Caco-2 (cell line): ENCODE data around the gene RNPS1. TPM values are rescaled to one million over a fixed set of nuclear protein-coding genes. Genes with fewer than 3 reads are reported as not detected.

Experiments
- BruUV-seq: library from RNA; stranded (reverse); fragments of 400-500 nt; replicated peaks from 2 replicates; lab custom pipeline; 2021; lab: Mats Ljungman, UMichigan
- CTCF ChIA-PET: fragments of 300-600 bp; sonication (Branson Sonifier 250); formaldehyde crosslinking; loops from one replicate; lab custom pipeline; 2022; ENCODE audit warnings: antibody characterized with exemption; lab: Charles Lee
- POLR2A ChIA-PET: fragments of 300-600 bp; sonication (Branson Sonifier 250); formaldehyde crosslinking; loops from one replicate; lab custom pipeline; 2022; ENCODE audit warnings: antibody characterized with exemption; lab: Charles Lee
- DNase-seq, 2 experiments: peaks; one replicate each; pipeline versions ENCODE4 v3.0.0 to v3.0.0-alpha.2; 2020 to 2022
- H3K27me3 ChIP-seq: replicated peaks from 2 replicates; pipeline ENCODE4 v1.6.0; 2011; ENCODE audit warnings: low read length; ENCODE audit not compliant: control insufficient read depth, insufficient read depth
- H3K36me3 ChIP-seq: 2 replicates; pipeline ENCODE4 v1.5.1; 2011; ENCODE audit warnings: low read length; ENCODE audit not compliant: control insufficient read depth, insufficient read depth
- H3K4me1 ChIP-seq: fragments of 250-450 bp; sonication (Bioruptor Pico); 2 replicates; pipeline ENCODE4 v1.5.1; 2020; ENCODE audit warnings: mild to moderate bottlenecking
- H3K4me3 ChIP-seq: 2 replicates; pipeline ENCODE4 v1.5.1; 2011; ENCODE audit warnings: low read depth, mild to moderate bottlenecking, control low read depth, low read length
- H3K9me3 ChIP-seq: fragments of 250-450 bp; sonication (Bioruptor Pico); 2 replicates; pipeline ENCODE4 v1.5.1; 2020; ENCODE audit warnings: mild to moderate bottlenecking, moderate library complexity
- H3K27ac Mint-ChIP-seq: one replicate; pipeline ENCODE4 v1.8.0; 2022; ENCODE audit warnings: mixed read lengths; ENCODE audit not compliant: unreplicated experiment
- H3K27me3 Mint-ChIP-seq: one replicate; pipeline ENCODE4 v1.8.0; 2022; ENCODE audit warnings: mixed read lengths; ENCODE audit not compliant: insufficient read depth, unreplicated experiment
- H3K36me3 Mint-ChIP-seq: one replicate; pipeline ENCODE4 v1.8.0; 2022; ENCODE audit warnings: mild to moderate bottlenecking, mixed read lengths; ENCODE audit not compliant: insufficient read depth, unreplicated experiment
- H3K4me1 Mint-ChIP-seq: one replicate; pipeline ENCODE4 v1.8.0; 2022; ENCODE audit warnings: low read depth, mixed read lengths; ENCODE audit not compliant: unreplicated experiment
- H3K4me3 Mint-ChIP-seq: one replicate; pipeline ENCODE4 v1.8.0; 2022; ENCODE audit warnings: mild to moderate bottlenecking, moderate library complexity, mixed read lengths; ENCODE audit not compliant: unreplicated experiment
- H3K9me3 Mint-ChIP-seq: one replicate; pipeline ENCODE4 v1.8.0; 2022; ENCODE audit warnings: mixed read lengths; ENCODE audit not compliant: unreplicated experiment
- intact Hi-C: fragments of 100-400 bp; cut with micrococcal nuclease; formaldehyde crosslinking; loops from one replicate; pipeline ENCODE4 v1.10.0; 2022; ENCODE audit not compliant: unreplicated experiment
- total RNA-seq: library from RNA; stranded (reverse); gene quantifications from 2 replicates; pipeline ENCODE4 v1.2.3, GENCODE V29; 2022
- TF ChIP-seq, protein P1 (sequence below), 2 experiments: fragments of 200-600 bp in 1 of 2; IDR thresholded peaks; 1 replicate in 1 of 2; 2 replicates in 1 of 2; pipeline versions ENCODE4 v1.5.1 to v1.8.0; 2011 to 2022; ENCODE audit warnings: antibody characterized with exemption in 1 of 2, control low read depth in 1 of 2, inconsistent platforms in 1 of 2, low read depth in 1 of 2, low read length in 1 of 2, mild to moderate bottlenecking in 1 of 2, moderate library complexity in 1 of 2; ENCODE audit not compliant: insufficient read depth in 1 of 2, severe bottlenecking in 1 of 2, unreplicated experiment in 1 of 2

Gene RNPS1
- total RNA-seq, 1 experiment from 2014 or later, result 210 TPM

DNA sequence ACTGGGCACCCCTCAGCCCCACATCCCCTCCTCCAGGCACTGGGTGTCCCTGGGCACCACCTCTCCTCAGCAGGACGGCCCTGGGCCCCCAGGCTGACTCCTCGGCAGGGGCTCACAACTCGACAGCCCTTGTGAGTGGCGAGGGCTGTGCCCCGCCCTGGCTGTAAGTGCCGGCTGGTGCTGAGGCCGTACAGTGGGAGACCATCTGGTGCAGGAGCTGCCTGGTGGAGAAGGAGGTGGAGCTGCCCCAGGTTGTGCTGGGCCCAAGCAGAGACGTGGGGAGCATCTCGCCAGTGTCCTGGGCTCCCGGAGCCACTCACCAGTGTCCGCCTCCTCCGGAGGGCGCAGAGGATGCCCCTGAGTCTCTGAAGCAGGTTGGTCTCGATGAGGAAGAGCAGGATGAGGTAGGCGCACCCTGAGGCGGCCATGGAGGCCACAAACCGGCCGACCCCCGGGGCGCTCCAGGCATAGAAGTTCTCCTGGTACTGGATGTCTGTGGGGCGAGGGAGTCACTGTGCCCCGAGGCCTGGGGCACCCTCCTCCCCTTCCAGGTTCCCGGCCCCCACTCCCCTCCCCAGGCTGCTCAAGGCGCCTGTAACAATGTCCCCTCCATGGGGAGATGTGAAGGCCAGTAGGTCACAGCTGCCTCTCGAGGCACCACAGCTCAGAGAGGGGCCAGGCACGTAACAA lies 15.1 kb upstream of the RNPS1 start:
- Histone ChIP-seq H3K4me1 (no peaks in the 10 kb centered on the region), H3K36me3 (no peaks in the 10 kb centered on the region), H3K9me3 (no peaks in the 10 kb centered on the region), H3K27me3 (no peaks in the 10 kb centered on the region), H3K4me3 (no peak overlapping the region)
- no peaks in the 10 kb centered on the region for H3K9me3 Mint-ChIP-seq
- H3K4me3 Mint-ChIP-seq, result no peak overlapping the region
- H3K27me3 Mint-ChIP-seq, result peaks cover 3% of the 10 kb centered on the region
- H3K27ac Mint-ChIP-seq, result peak overlapping the region; percentile 47
- no TSS peak for BruUV-seq
- no peaks in the 10 kb centered on the region for H3K4me1 Mint-ChIP-seq
- ChIA-PET CTCF (interaction anchor here (0.5 kb wide), 1 partner anchor 32 kb away, joined by 4 read pairs; no protein-coding TSS in a partner anchor), POLR2A (no interaction called here)
- intact Hi-C loops, result no loop called here
- H3K36me3 Mint-ChIP-seq, result peaks cover 6% of the 10 kb centered on the region
- TF ChIP-seq, protein P1, sequence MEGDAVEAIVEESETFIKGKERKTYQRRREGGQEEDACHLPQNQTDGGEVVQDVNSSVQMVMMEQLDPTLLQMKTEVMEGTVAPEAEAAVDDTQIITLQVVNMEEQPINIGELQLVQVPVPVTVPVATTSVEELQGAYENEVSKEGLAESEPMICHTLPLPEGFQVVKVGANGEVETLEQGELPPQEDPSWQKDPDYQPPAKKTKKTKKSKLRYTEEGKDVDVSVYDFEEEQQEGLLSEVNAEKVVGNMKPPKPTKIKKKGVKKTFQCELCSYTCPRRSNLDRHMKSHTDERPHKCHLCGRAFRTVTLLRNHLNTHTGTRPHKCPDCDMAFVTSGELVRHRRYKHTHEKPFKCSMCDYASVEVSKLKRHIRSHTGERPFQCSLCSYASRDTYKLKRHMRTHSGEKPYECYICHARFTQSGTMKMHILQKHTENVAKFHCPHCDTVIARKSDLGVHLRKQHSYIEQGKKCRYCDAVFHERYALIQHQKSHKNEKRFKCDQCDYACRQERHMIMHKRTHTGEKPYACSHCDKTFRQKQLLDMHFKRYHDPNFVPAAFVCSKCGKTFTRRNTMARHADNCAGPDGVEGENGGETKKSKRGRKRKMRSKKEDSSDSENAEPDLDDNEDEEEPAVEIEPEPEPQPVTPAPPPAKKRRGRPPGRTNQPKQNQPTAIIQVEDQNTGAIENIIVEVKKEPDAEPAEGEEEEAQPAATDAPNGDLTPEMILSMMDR (IDR thresholded peaks at IDR 0.05; ENCODE audit: insufficient read depth in 1 of 2, low read depth in 1 of 2, low read length in 1 of 2, severe bottlenecking in 1 of 2, unreplicated experiment in 1 of 2), result no peak
- DNase-seq, result no peak

DNA sequence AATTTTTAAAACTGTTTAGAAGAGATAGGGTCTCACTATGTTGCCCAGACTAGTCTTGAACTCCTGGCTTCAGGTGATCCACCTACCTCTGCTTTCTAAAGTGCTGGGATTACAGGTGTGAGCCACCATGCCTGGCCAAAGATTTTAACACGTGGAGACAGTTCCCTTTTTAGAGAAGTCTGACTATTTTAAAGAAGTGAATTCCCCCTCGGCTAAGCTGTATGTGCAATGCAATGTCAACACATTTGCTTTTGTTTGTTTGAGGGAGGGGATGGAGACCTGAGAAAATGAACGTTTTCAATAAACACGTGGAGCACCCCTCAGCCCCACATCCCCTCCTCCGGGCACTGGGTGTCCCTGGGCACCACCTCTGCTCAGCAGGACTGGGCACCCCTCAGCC lies 14.3 kb upstream of the RNPS1 start:
- intact Hi-C loops, result no loop called here
- BruUV-seq, result no TSS peak
- no peaks in the 10 kb centered on the region for H3K4me1 Mint-ChIP-seq
- no peak overlapping the region for H3K4me3 Mint-ChIP-seq
- Histone ChIP-seq H3K4me3 (no peak overlapping the region), H3K27me3 (no peaks in the 10 kb centered on the region), H3K9me3 (no peaks in the 10 kb centered on the region), H3K36me3 (no peaks in the 10 kb centered on the region), H3K4me1 (no peaks in the 10 kb centered on the region)
- no peak overlapping the region for H3K27ac Mint-ChIP-seq
- peaks cover 6% of the 10 kb centered on the region for H3K36me3 Mint-ChIP-seq
- H3K9me3 Mint-ChIP-seq, result no peaks in the 10 kb centered on the region
- no peak for DNase-seq
- peaks cover 3% of the 10 kb centered on the region for H3K27me3 Mint-ChIP-seq
- ChIA-PET CTCF (no interaction called here), POLR2A (no interaction called here)
- TF ChIP-seq, protein P1 (IDR thresholded peaks at IDR 0.05; ENCODE audit: insufficient read depth in 1 of 2, low read depth in 1 of 2, low read length in 1 of 2, severe bottlenecking in 1 of 2, unreplicated experiment in 1 of 2), result no peak

DNA sequence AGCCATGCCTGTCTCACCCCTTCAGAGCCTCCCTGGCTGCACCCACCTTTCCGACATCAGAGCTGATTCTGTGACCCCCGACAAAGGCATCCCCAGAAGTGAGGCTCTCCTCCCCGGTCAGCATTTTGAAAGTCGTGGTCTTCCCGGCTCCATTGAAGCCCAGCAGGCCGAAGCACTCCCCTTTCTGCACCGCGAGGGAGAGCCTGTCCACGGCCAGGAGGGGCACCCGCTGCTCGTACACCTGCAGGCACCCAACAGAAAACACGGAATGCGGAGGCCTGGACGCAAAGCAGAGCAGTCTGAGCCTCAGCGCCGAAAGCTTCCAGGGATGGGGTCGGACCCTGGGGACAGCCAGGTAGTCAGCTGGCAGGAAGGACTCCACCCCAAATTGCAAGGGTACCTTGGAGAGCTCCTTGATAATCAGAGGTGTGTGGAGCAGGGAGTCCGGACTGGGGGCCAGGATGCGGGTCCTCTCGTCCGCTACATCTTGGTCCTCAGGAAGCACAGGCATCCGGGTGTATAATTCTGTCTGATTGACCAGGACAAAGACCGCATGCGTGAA lies 13.1 kb upstream of the RNPS1 start:
- H3K4me3 Mint-ChIP-seq, result no peak overlapping the region
- Histone ChIP-seq H3K36me3 (no peaks in the 10 kb centered on the region), H3K4me3 (no peak overlapping the region), H3K27me3 (no peaks in the 10 kb centered on the region), H3K9me3 (no peaks in the 10 kb centered on the region), H3K4me1 (no peaks in the 10 kb centered on the region)
- intact Hi-C loops, result no loop called here
- ChIA-PET POLR2A (interaction anchor here (0.8 kb wide), 1 partner anchor 30 kb away, joined by 3 read pairs; the partner anchor contains the start of gene ECI1), CTCF (no interaction called here)
- no peaks in the 10 kb centered on the region for H3K4me1 Mint-ChIP-seq
- TF ChIP-seq, protein P1 (IDR thresholded peaks at IDR 0.05; ENCODE audit: insufficient read depth in 1 of 2, low read depth in 1 of 2, low read length in 1 of 2, severe bottlenecking in 1 of 2, unreplicated experiment in 1 of 2), result no peak
- no peak overlapping the region for H3K27ac Mint-ChIP-seq
- DNase-seq, result no peak
- H3K9me3 Mint-ChIP-seq, result no peaks in the 10 kb centered on the region
- peaks cover 3% of the 10 kb centered on the region for H3K27me3 Mint-ChIP-seq
- no TSS peak for BruUV-seq
- peaks cover 6% of the 10 kb centered on the region for H3K36me3 Mint-ChIP-seq
